AG10803 (cell line): ENCODE data around the gene SMC1B.

Experiments
- DNase-seq: peaks from one replicate; pipeline ENCODE4 v3.0.0; 2010; ENCODE audit warnings: low read depth
- H3K4me3 ChIP-seq: 2 replicates; pipeline ENCODE4 v1.5.1; 2011; ENCODE audit warnings: mild to moderate bottlenecking, low read length, control low read depth
- TF ChIP-seq, protein P1 (sequence below): conservative IDR thresholded peaks from 2 replicates; pipeline ENCODE4 v1.5.1; 2011; ENCODE audit warnings: mild to moderate bottlenecking, low read length, control low read depth, inconsistent platforms

Gene SMC1B

DNA sequence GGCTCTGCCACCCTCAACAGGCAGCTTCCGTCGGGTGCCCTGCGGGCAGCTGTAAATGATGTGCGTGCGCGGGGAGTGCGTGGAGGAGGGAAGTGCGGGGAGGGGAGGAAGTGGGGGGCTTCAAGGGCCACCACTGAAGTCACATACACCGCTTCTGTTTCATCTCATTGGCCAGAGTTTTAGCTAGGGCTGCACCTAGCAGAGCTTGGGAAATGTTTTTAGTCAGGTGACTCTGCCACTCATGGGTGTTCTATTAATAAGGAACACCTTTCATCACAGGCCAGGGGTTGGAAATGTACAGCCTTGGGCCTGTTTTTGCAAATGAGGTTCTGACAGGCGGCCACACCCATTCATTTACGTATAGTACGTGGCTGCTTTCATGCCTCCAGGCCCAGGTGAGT is 89.1 kb downstream of the SMC1B start:
- TF ChIP-seq, protein P1, sequence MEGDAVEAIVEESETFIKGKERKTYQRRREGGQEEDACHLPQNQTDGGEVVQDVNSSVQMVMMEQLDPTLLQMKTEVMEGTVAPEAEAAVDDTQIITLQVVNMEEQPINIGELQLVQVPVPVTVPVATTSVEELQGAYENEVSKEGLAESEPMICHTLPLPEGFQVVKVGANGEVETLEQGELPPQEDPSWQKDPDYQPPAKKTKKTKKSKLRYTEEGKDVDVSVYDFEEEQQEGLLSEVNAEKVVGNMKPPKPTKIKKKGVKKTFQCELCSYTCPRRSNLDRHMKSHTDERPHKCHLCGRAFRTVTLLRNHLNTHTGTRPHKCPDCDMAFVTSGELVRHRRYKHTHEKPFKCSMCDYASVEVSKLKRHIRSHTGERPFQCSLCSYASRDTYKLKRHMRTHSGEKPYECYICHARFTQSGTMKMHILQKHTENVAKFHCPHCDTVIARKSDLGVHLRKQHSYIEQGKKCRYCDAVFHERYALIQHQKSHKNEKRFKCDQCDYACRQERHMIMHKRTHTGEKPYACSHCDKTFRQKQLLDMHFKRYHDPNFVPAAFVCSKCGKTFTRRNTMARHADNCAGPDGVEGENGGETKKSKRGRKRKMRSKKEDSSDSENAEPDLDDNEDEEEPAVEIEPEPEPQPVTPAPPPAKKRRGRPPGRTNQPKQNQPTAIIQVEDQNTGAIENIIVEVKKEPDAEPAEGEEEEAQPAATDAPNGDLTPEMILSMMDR = no peak
- H3K4me3 ChIP-seq = no peak overlapping the region
- DNase-seq = no peak

DNA sequence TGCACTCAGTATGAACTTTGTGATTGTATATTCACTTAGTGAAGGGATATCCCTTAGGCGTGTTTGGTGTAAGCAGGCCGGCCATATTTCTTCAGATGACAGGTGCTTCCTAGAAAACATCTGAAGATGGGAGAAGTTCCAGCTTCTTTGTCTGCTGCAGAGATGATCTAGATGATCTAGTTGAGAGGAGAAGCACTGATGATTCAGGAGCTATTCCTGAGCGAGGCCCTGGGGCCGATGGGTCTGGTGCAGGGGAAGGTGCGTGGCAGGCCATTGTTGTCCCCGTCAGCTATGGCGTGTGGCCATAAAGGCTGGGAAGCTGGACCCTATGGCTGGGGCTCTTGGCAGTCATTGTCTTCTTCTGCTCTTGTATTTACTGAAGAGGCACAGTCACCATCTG is 89.7 kb downstream of the SMC1B start:
- DNase-seq = no peak
- no peak overlapping the region for H3K4me3 ChIP-seq
- TF ChIP-seq, protein P1 = no peak

DNA sequence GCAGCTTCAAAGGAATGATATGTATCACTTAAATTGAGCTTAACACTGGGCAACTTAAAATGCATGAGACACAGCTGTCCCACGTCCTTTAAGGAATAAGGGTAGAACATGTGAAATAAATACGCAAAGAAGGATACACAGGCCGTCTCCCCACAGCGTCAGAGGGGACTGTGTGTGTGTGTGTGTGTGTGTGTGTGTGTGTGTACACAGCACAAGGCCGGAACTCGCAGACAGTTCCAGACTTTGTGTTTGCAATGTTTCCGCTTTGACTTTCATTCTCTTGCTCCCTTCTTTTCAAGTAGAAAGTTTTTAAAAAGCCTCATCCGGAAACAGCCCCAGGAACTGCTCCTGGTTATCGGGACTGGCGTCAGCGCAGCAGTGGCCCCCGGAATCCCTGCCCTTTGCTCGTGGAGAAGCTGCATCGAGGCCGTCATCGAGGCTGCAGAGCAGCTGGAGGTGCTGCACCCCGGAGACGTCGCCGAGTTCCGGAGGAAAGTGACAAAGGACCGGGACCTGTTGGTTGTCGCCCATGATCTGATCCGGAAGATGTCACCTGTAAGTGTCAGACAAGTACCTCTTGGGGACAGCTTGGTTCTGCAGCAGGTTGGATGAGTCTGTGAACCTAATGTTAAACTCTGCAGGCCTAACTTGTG is 90.4 kb downstream of the SMC1B start:
- TF ChIP-seq, protein P1 = no peak
- H3K4me3 ChIP-seq = no peak overlapping the region
- DNase-seq = no peak

DNA sequence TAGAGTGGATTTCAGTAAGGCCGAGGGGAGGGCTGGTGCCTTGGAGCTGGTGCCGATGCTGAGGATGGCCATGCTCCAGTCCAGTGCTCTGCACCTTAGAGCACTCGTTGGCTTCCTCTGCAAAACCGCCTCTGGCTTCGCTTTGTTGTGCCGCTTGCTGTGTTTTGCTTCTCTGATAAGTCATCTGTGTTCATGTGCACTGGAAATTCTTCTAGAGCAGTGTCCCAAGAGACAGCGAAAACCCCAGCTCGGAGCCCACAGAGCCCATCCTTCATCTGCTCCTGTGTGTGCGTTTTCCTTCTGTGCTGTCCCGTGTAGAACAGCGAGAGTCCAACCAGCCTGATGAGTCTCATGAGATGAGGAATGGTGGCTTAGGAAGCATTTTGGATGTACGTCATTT is 91.6 kb downstream of the SMC1B start:
- no peak overlapping the region for H3K4me3 ChIP-seq
- no peak for DNase-seq
- TF ChIP-seq, protein P1 = no peak

DNA sequence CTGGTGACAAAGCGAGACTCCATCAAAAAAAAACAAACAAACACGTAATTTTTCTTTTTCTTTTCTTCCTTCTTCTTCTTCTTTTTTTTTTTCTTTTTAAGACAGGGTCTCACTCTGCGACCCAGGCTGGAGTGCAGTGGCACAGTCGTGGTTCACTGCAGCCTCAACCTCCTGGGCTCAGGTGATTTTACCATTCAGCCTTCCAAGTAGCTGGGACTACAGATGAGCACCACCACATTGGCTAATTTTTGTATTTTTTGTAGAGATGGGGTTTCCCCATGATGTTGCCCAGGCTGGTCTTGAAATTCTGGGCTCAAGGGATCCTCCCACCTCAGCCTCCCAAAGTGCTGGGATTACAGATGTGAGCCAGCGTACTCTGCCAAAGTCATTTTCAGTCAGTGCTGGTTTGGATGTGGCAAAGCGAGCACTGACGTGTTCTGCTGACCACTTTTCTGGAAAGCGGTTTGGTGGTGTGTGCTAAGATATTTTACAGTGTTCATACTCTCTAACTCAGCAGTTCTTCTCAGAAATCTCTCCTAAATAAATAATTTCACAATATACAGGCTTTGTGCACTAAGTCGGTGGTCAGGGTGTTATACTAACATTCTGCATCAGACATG is 92.9 kb downstream of the SMC1B start:
- no peak overlapping the region for H3K4me3 ChIP-seq
- TF ChIP-seq, protein P1 = no peak
- DNase-seq = peak; percentile 80

DNA sequence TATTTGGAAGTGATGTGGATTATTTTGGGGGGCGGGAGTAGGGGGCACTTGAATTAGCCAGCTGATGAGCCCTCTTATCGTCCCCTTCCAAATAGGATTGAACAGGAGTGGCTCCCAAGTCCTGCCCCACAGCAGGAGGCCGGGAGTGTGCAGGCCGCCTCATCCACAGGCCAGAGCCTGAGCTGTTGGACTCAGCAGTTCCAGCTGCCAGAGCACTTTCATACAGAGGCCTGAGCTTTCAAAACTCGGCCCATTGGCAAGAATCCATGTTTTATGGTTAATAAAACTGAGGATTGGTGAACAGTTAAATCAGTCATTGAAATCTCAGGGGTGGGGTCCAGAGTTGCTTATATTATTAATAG is 94.1 kb downstream of the SMC1B start:
- TF ChIP-seq, protein P1 = no peak
- peak; percentile 42 for DNase-seq
- no peak overlapping the region for H3K4me3 ChIP-seq
